ENCODE data around the gene ARPC2. TPM values are rescaled to one million over a fixed set of nuclear protein-coding genes. Genes with fewer than 3 reads are reported as not detected.
A peak's percentile ranks its signal among the peaks of the same experiment; 100 is the strongest.

The ARPC2 gene
- total and polyA plus RNA-seq, 2 of the 13 experiments (the other 11 are each of a cell fraction or from before 2014, with no cell fraction given): 168 to 303 TPM

DNA sequence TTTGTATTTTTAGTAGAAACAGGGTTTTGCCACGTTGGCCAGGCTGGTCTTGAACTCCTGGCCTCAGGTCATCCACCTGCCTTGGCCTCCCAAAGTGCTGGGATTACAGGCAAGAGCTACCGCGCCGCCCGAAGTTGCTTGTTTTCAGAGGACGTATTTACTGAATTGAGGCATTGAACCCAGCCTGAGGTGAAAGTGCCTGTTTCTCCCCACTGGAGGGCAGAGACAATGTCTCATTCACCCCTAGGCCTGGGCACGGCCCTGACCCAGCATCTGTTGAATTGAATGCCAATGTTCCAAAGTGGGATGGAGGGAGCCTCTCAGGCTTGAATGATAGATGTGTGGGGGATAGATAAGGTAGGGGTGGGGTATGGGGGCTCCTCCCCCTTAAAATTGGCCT lies 79.9 kb downstream of the ARPC2 start (continued):
- TF ChIP-seq ZNF224 (CRISPR knock-in tag; IDR thresholded peaks at IDR 0.05): no peak
- TF ChIP-seq, protein P1, sequence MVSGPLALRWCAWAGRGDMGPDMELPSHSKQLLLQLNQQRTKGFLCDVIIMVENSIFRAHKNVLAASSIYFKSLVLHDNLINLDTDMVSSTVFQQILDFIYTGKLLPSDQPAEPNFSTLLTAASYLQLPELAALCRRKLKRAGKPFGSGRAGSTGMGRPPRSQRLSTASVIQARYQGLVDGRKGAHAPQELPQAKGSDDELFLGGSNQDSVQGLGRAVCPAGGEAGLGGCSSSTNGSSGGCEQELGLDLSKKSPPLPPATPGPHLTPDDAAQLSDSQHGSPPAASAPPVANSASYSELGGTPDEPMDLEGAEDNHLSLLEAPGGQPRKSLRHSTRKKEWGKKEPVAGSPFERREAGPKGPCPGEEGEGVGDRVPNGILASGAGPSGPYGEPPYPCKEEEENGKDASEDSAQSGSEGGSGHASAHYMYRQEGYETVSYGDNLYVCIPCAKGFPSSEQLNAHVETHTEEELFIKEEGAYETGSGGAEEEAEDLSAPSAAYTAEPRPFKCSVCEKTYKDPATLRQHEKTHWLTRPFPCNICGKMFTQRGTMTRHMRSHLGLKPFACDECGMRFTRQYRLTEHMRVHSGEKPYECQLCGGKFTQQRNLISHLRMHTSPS (CRISPR knock-in tag; IDR thresholded peaks at IDR 0.05; ENCODE audit: low read depth): peak; percentile 90
- peak; percentile 64; the same call in 1 of the 2 replicates for TF ChIP-seq SPEN (CRISPR knock-in tag; IDR thresholded peaks at IDR 0.05; ENCODE audit: low read depth)
- peak; percentile 64; the same call in 1 of the 2 replicates for TF ChIP-seq SMC3 (IDR thresholded peaks at IDR 0.05; ENCODE audit: low read length)
- 0 out of 2 replicates have a peak, but pooled peaks have one; percentile 10 for TF ChIP-seq HDAC1 (CRISPR knock-in tag; IDR thresholded peaks at IDR 0.05)
- no peak for TF ChIP-seq ZNF724P (CRISPR knock-in tag; IDR thresholded peaks at IDR 0.05; ENCODE audit: borderline replicate concordance)
- TF ChIP-seq, protein P2, sequence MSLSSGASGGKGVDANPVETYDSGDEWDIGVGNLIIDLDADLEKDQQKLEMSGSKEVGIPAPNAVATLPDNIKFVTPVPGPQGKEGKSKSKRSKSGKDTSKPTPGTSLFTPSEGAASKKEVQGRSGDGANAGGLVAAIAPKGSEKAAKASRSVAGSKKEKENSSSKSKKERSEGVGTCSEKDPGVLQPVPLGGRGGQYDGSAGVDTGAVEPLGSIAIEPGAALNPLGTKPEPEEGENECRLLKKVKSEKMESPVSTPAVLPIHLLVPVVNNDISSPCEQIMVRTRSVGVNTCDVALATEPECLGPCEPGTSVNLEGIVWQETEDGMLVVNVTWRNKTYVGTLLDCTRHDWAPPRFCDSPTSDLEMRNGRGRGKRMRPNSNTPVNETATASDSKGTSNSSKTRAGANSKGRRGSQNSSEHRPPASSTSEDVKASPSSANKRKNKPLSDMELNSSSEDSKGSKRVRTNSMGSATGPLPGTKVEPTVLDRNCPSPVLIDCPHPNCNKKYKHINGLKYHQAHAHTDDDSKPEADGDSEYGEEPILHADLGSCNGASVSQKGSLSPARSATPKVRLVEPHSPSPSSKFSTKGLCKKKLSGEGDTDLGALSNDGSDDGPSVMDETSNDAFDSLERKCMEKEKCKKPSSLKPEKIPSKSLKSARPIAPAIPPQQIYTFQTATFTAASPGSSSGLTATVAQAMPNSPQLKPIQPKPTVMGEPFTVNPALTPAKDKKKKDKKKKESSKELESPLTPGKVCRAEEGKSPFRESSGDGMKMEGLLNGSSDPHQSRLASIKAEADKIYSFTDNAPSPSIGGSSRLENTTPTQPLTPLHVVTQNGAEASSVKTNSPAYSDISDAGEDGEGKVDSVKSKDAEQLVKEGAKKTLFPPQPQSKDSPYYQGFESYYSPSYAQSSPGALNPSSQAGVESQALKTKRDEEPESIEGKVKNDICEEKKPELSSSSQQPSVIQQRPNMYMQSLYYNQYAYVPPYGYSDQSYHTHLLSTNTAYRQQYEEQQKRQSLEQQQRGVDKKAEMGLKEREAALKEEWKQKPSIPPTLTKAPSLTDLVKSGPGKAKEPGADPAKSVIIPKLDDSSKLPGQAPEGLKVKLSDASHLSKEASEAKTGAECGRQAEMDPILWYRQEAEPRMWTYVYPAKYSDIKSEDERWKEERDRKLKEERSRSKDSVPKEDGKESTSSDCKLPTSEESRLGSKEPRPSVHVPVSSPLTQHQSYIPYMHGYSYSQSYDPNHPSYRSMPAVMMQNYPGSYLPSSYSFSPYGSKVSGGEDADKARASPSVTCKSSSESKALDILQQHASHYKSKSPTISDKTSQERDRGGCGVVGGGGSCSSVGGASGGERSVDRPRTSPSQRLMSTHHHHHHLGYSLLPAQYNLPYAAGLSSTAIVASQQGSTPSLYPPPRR (CRISPR knock-in tag; IDR thresholded peaks at IDR 0.05; ENCODE audit: borderline replicate concordance): no peak
- TF ChIP-seq, protein P3, sequence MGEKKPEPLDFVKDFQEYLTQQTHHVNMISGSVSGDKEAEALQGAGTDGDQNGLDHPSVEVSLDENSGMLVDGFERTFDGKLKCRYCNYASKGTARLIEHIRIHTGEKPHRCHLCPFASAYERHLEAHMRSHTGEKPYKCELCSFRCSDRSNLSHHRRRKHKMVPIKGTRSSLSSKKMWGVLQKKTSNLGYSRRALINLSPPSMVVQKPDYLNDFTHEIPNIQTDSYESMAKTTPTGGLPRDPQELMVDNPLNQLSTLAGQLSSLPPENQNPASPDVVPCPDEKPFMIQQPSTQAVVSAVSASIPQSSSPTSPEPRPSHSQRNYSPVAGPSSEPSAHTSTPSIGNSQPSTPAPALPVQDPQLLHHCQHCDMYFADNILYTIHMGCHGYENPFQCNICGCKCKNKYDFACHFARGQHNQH (CRISPR knock-in tag; IDR thresholded peaks at IDR 0.05): 0 out of 2 replicates have a peak, but pooled peaks have one; percentile 14
- TF ChIP-seq ZNF484 (CRISPR knock-in tag; IDR thresholded peaks at IDR 0.05; ENCODE audit: borderline replicate concordance, low read depth): no peak
- TF ChIP-seq CEBPG (CRISPR knock-in tag; IDR thresholded peaks at IDR 0.05): no peak
- TF ChIP-seq ZBTB42 (CRISPR knock-in tag; IDR thresholded peaks at IDR 0.05): no peak
- TF ChIP-seq GPN1 (CRISPR knock-in tag; IDR thresholded peaks at IDR 0.05; ENCODE audit: borderline replicate concordance): no peak
- 0 out of 2 replicates have a peak, but pooled peaks have one; percentile 19 for TF ChIP-seq PHF21A (CRISPR knock-in tag; IDR thresholded peaks at IDR 0.05)
- TF ChIP-seq HDAC6 (IDR thresholded peaks at IDR 0.05; ENCODE audit: low read depth, low read length): no peak
- TF ChIP-seq MTA3 (CRISPR knock-in tag; IDR thresholded peaks at IDR 0.05): no peak
- 0 out of 2 replicates have a peak, but pooled peaks have one; percentile 45 for TF ChIP-seq BRCA1 (CRISPR knock-in tag; IDR thresholded peaks at IDR 0.05)
- TF ChIP-seq ATF7 (IDR thresholded peaks at IDR 0.05): no peak
- TF ChIP-seq ATF7 (CRISPR knock-in tag; IDR thresholded peaks at IDR 0.05): no peak
- no peak for TF ChIP-seq REPIN1 (CRISPR knock-in tag; IDR thresholded peaks at IDR 0.05; ENCODE audit: borderline replicate concordance, low read depth)
